ENCODE measurements around the gene PLK4.
"Not testable (repeated sequence)": the region's sequence is repeated elsewhere in the genome, so short reads cannot be mapped to it uniquely, and the experiment has no call there.

PLK4 gene

GRCh38 chr4:127905029-127905428 lies 24.3 kb downstream of the PLK4 start:
- no peak for DNase-seq (ENCODE audit: low read depth in 2 of 2)

- no peak for DNase-seq (ENCODE audit: low read depth in 2 of 2)
Measured at GRCh38 chr4:127916512-127916911, 35.8 kb downstream of the PLK4 start.

DNA sequence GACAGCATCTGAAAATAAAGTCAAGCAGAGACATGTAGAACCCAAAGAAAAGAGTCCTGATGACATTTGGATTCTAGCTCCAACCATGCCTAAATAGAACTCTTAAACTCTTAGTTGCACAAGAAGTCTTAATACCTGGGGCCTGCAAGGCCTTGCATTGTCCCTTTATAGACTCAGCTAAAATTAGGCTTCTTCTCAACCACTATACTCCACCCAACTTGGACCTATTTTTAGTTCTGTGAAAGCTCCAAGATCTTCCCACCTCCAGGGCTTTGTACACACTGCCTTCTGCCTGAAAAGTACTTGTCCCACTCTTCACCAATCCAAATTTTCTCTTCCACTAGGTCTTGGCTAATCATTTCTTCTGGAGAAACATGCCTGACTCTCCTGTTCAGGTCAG lies 36.5 kb downstream of the PLK4 start:
- no peak for DNase-seq (ENCODE audit: low read depth in 2 of 2)

- DNase-seq (ENCODE audit: low read depth in 2 of 2): no peak
Measured at GRCh38 chr4:127920521-127920920, 39.8 kb downstream of the PLK4 start.

DNA sequence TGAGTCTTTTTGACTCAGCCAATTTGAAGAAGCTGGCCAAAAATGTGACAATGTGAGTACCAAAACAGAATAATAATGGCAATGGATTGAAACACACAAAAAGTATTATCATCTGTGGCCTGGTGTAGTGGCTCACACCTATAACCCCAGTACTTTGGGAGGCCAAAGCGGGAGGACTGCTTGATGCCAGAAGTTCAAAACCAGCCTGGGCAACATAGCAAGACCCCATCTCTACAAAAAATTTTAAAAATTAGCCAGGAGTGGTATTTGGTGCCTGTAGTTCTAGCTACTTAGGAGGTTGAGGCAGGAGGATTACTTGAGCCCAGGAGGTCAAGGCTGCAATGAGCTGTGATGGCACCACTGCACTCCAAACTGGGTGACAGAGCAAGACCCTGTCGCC lies 41.5 kb downstream of the PLK4 start:
- DNase-seq (ENCODE audit: low read depth in 2 of 2): no peak

DNA sequence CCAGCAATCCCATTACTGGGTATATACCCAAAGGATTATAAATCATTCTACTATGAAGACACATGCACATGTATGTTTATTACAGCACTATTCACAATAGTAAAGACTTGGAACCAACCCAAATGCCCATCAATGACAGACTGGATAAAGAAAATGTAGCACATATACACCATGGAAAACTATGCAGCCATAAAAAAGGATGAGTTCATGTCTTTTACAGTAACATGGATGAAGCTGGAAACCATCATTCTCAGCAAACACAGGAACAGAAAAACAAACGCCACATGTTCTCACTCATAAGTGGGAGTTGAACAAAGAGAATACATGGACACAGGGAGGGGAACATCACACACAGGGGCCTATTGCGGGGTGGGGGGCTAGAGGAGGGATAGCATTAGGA lies 45.0 kb downstream of the PLK4 start:
- not testable (repeated sequence) for DNase-seq (ENCODE audit: low read depth in 2 of 2)

DNA sequence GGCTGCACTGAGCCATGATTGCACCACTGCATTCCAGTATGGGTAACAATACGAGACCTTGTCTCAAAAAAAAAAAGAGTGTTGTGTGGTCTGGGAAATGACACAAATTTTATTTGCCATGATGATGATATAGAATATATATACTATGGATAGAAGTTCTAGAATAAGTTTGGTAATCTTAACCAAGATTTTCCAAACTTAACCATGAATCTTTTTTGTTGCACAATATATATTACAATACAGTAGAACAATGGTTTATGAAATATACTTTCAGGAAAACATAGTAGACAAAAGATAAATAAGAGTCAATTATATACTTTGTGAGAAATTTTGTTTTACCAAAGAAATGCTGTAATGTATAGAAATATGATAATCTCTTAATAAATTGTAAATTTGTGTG lies 49.5 kb downstream of the PLK4 start:
- DNase-seq (ENCODE audit: low read depth in 2 of 2): no peak

GRCh38 chr4:127931836-127932235 lies 51.1 kb downstream of the PLK4 start:
- not testable (repeated sequence) for DNase-seq (ENCODE audit: low read depth in 2 of 2)

GRCh38 chr4:127936974-127937373 lies 56.3 kb downstream of the PLK4 start:
- no peak for DNase-seq (ENCODE audit: low read depth in 2 of 2)

All from stimulated activated CD8-positive, alpha-beta memory T cell treated with anti-CD3 and anti-CD28 coated beads, Interleukin-15, amount 100 ng/mL, for 4 hours (primary cell).